Posterior vena cava (tissue), 2 donors: ENCODE measurements around the gene USP34. TPM values are rescaled to one million over a fixed set of nuclear protein-coding genes. Genes with fewer than 3 reads are reported as not detected.
"Not testable (repeated sequence)": the region's sequence is repeated elsewhere in the genome, so short reads cannot be mapped to it uniquely, and the experiment has no call there.

Experiments
- DNase-seq: peaks from one replicate; pipeline ENCODE4 v3.0.0-alpha.2; 2020; ENCODE audit warnings: low spot score
- intact Hi-C, 2 donors: fragments of 100-400 bp; cut with DNase I; formaldehyde crosslinking; loops; one replicate each; pipeline versions ENCODE4 v1.14.1 to v1.14.2; 2022 to 2023
- total RNA-seq, 2 donors: library from RNA; stranded (reverse); fragmentation: NEBNext Ultra II Directional; extraction: Animal tissue kit (Norgen Biotek cat#: 25700); gene quantifications; one replicate each; pipeline ENCODE4 v1.2.1, GENCODE V29; 2021
- donor health status: DM: yes; HTN: yes; CAD: no.
- donor health status: DM: yes; HTN: yes; CAD: no.

USP34 gene
- total RNA-seq, 2 donors from 2014 or later: 87.4 to 125 TPM

GRCh38 chr2:61179701-61180639 lies 290.9 kb downstream of the USP34 start:
- intact Hi-C loops: loop anchor here in 1 of 2 donors (10.0 kb wide), 1 partner anchor 295 kb away; the partner anchor contains the start of gene USP34
- peak; percentile 91 for DNase-seq

GRCh38 chr2:61178603-61179545 lies 292.0 kb downstream of the USP34 start:
- no peak for DNase-seq
- intact Hi-C loops: no loop called here

GRCh38 chr2:61177727-61178549 lies 292.9 kb downstream of the USP34 start:
- DNase-seq: peak; percentile 85
- intact Hi-C loops: no loop called here

- intact Hi-C loops: no loop called here
Measured at GRCh38 chr2:61176755-61177726, 293.8 kb downstream of the USP34 start.

GRCh38 chr2:61175036-61175435 lies 295.9 kb downstream of the USP34 start:
- no peak for DNase-seq
- intact Hi-C loops: no loop called here

More at GRCh38 chr2:61176755-61177726, 293.8 kb downstream of the USP34 start:
- DNase-seq: peak; percentile 98

GRCh38 chr2:61173116-61173515 lies 297.8 kb downstream of the USP34 start:
- no peak for DNase-seq
- intact Hi-C loops: no loop called here

GRCh38 chr2:61172671-61173070 lies 298.2 kb downstream of the USP34 start:
- no peak for DNase-seq
- intact Hi-C loops: no loop called here

GRCh38 chr2:61167579-61167978 lies 303.3 kb downstream of the USP34 start:
- intact Hi-C loops: no loop called here
- no peak for DNase-seq

- intact Hi-C loops: no loop called here
Measured at GRCh38 chr2:61165946-61166345, 304.9 kb downstream of the USP34 start.

GRCh38 chr2:61165082-61165481 lies 305.8 kb downstream of the USP34 start:
- DNase-seq, intact Hi-C loops: not testable (repeated sequence)

More at GRCh38 chr2:61165946-61166345, 304.9 kb downstream of the USP34 start:
- no peak for DNase-seq

GRCh38 chr2:61162721-61163120 lies 308.2 kb downstream of the USP34 start:
- intact Hi-C loops: no loop called here
- no peak for DNase-seq

GRCh38 chr2:61161888-61162287 lies 309.0 kb downstream of the USP34 start, which contains the start of gene C2orf74:
C2orf74 (plus strand) TSS chr2:61162188; CDS start chr2:61162515, 327 bp downstream.
- DNase-seq: no peak
- intact Hi-C loops: no loop called here

- intact Hi-C loops: no loop called here
Measured at GRCh38 chr2:61158356-61158955, 312.4 kb downstream of the USP34 start.

GRCh38 chr2:61157371-61158003 lies 313.4 kb downstream of the USP34 start:
- intact Hi-C loops: no loop called here
- DNase-seq: peak; percentile 34

More at GRCh38 chr2:61158356-61158955, 312.4 kb downstream of the USP34 start:
- DNase-seq: peak; percentile 4

GRCh38 chr2:61151436-61151835 lies 319.5 kb downstream of the USP34 start:
- intact Hi-C loops: no loop called here
- peak; percentile 10 for DNase-seq

- DNase-seq: no peak
- intact Hi-C loops: no loop called here
Measured at GRCh38 chr2:61149074-61149473, 321.8 kb downstream of the USP34 start.

GRCh38 chr2:61148091-61148490 lies 322.8 kb downstream of the USP34 start:
- DNase-seq, intact Hi-C loops: not testable (repeated sequence)
